CD1c-positive myeloid dendritic cell (primary cell): Measurements from ENCODE around the gene RND2.

Experiments used
- DNase-seq: peaks from one replicate; pipeline ENCODE4 v3.0.0-alpha.2; 2016; ENCODE audit errors: extremely low spot score

The RND2 gene

GRCh38 chr17:43006639-43007551, 18.1 kb upstream of the RND2 start, which contains the start of gene IFI35:
Gene IFI35, plus strand, starts transcription at chr17:43006784. Its CDS starts 164 bp downstream, at chr17:43006948.
- peak; percentile 85 for DNase-seq

GRCh38 chr17:43010667-43011308, 14.2 kb upstream of the RND2 start:
- no peak for DNase-seq

- no peak for DNase-seq
Observed at GRCh38 chr17:43011728-43012472, 13.1 kb upstream of the RND2 start.

- DNase-seq: no peak
Observed at GRCh38 chr17:43013296-43013695, 11.7 kb upstream of the RND2 start.

GRCh38 chr17:43014020-43014648, 10.9 kb upstream of the RND2 start:
- DNase-seq: peak; percentile 43

- no peak for DNase-seq
Observed at GRCh38 chr17:43014649-43015542, 10.1 kb upstream of the RND2 start.

GRCh38 chr17:43015579-43015978, 9.5 kb upstream of the RND2 start:
- no peak for DNase-seq

GRCh38 chr17:43016216-43016615, 8.8 kb upstream of the RND2 start:
- no peak for DNase-seq

- DNase-seq: peak; percentile 45
Observed at GRCh38 chr17:43018008-43018853, 6.8 kb upstream of the RND2 start.

GRCh38 chr17:43018932-43019331, 6.1 kb upstream of the RND2 start:
- no peak for DNase-seq

- no peak for DNase-seq
Observed at GRCh38 chr17:43019418-43019817, 5.6 kb upstream of the RND2 start.

GRCh38 chr17:43020030-43020621, 4.9 kb upstream of the RND2 start:
- no peak for DNase-seq

- peak; percentile 78 for DNase-seq
Observed at GRCh38 chr17:43020789-43021740, 4.0 kb upstream of the RND2 start.

- DNase-seq: peak; percentile 82
Observed at GRCh38 chr17:43021741-43022512, 3.1 kb upstream of the RND2 start, which contains the start of gene VAT1. Gene VAT1, minus strand, starts transcription at chr17:43022385. Its CDS starts 63 bp downstream, at chr17:43022322.

GRCh38 chr17:43025290-43025657, 243 bp downstream of the RND2 start:
- DNase-seq: no peak

GRCh38 chr17:43025766-43026537, 921 bp downstream of the RND2 start:
- no peak for DNase-seq

- DNase-seq: no peak
Observed at GRCh38 chr17:43026595-43026994, 1.6 kb downstream of the RND2 start.
